Stimulated activated CD4-positive, alpha-beta T cell treated with anti-CD3 and anti-CD28 coated beads, Interleukin-4, amount 100 ng/mL, for 1 hour (primary cell): ENCODE results near the gene CACNA2D2.
A peak's percentile ranks its signal among the peaks of the same experiment; 100 is the strongest.

Experiments used
- DNase-seq: peaks from one replicate; pipeline ENCODE4 v3.0.0-alpha.2; 2020

CACNA2D2 gene

DNA sequence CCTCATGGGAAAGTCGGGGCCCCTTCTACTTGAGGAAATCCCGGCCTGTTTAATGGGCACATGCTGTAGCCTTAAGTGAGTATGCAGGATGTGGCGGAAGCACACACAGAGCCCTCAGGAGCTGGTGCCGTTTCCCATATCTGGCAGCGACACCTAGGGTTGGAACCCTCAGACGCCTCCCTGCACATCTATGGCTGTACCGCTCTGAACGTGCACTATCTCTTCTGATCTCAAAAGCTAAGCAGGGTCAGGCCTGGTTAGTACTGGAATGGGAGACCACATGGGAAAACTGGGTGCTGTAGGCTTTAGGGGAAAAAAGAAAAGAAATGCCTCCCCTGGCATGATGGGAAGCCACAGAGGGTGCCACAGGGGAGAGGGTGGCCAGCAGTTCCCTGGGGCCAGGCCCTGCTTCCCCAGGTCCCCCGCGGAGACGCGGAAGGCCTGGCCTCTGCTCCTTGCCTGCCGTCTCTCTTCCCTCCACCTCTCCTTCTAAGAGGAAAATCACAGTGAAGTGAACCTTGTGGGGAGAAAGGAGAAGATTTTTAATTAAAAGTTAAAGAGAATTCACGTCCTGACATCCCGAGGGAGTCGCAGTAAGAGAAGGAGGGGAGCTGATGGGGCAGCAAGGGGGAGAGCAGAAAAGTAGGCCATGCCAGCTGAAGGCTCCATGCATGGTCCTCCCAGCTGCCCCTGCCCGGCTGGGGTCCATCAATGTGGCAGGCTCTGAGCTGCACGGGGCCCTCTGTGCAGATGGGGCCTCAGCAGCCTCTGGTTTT, 83.7 kb downstream of the CACNA2D2 start:
- no peak for DNase-seq

DNA sequence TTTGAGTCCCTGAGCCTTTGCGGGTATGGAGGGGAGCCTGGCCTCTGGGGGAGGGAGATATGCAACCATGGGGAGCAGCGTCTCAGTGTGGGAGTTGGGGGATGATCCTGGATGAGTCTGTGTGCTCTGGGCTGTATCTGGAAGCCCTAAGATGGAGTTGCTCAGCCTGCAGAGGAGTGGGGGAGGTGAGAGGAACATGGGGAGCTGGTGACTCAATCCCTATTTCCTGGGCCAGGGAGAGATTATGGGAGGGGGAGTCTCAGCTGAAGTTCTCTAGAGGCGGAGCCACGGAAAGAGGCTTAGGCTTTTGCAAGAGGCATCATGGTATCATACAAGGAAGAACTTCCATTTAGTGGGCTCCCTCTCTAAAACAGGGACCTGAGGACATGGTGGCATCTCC, 84.6 kb downstream of the CACNA2D2 start:
- no peak for DNase-seq

DNA sequence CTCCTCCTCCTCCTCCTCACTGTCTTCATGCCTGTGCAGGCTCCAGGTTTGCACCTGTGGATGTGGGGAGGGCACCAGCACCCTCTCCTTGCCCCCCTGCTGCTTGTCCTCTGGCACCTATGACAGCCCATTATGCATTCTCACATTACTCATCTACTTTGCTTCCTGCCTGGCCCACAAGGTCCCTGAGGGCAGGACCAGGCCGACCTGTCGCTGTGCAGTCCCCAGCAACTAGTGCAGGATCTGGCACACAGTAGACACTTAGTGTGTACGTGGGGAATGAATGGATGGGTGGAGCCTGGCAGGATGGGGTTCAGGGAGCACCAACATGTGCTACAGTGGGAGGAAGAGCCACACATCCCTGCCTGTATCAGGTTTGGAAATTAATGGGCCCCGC, 85.8 kb downstream of the CACNA2D2 start:
- DNase-seq: no peak

DNA sequence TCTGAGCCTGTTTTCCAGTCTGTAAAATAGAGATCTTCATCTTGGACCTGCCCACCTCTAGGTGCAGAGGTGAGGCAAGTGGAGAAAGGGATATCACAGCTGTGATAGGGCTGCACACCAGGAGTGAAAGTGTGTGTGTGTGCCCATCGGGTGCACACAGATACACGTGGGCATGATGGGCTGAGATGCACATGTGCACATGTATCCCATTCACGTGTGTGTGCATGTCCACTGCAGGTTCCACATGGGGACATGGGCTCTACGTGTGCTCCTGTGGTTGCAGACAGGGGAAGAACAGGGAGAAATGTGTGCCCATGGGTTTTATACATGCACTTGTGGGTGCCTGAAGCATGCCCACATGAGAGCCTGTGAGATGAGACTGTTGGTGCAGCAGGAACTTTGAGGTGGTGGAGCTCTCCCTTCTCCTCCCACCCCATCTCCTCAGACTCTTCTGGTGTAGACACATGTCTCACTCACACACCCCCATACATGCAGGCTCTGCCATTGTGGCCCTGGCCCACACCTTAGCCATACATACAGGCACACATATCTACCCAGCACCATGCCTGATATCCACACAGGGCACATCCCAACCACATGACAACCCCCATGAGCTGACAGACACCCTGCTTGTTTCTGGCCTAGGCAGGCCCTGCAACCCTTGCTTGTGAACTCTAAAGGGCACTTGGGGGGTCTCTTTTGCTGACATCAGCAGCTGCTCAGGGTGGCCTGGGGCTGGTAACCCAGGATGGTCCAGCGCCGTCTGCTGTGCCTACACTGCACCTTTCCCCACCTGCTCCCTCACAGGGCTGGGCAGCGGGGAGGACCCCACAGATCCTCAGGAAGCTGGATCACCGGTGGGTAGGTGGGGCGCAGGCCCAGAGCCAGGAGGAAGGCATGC, 86.4 kb downstream of the CACNA2D2 start:
- DNase-seq: no peak

DNA sequence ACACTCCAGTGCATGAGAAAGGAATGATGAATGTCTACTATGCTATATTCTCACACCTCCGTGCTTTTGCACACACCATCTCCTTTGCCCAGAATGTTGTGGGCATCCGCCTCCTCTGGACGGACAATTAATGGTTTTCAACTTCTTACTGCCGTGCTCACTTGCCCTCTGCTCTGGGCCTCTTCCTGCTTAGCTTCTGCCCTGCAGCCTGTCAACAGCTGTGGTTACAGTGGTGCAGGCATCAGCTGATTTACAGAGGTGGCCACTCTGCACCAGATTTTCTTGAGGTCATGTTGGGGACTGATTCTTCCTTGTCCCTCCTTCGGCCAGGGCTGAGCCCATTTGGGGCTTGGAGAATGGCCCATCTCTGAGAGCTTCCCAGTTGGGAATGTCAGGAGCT, 87.6 kb downstream of the CACNA2D2 start:
- DNase-seq: no peak

DNA sequence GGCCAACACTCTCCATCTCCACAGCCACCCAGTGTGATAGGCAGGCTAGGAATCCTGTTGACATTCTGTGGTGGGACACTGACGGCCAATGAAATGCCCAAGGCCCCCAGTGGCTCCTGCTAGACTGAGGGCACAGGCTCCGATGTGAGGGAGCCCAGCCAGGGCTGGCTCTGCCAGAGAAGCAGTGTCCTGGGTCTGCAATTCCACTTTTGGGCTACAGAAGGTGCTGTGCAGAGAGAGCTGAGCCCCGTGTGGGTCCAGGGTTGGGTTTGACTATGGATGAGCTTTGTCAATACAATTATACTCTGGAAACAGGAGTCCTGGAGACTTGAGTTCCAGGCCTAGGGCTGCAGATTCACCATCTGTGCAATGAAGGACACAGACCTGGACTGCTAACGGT, 88.4 kb downstream of the CACNA2D2 start:
- no peak for DNase-seq

DNA sequence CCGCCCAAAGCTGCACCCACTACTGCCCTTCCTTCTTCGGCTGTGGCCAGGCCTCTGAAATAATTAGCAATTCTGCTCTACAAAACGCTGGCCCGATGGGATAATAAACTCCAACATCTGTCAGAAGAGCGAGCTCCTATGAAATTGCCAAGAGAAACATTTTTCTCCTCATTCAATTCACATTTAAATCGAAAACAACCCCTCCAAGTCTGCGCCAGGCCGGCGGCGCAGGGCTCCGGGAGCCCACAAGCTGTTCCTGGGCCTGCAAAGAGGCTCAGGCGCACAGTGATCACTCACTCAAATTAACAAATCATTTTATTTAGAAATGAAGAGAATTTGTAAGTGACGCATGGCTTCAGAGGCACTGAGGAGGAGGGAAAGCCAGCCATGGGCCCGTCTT, 88.8 kb downstream of the CACNA2D2 start:
- no peak for DNase-seq

DNA sequence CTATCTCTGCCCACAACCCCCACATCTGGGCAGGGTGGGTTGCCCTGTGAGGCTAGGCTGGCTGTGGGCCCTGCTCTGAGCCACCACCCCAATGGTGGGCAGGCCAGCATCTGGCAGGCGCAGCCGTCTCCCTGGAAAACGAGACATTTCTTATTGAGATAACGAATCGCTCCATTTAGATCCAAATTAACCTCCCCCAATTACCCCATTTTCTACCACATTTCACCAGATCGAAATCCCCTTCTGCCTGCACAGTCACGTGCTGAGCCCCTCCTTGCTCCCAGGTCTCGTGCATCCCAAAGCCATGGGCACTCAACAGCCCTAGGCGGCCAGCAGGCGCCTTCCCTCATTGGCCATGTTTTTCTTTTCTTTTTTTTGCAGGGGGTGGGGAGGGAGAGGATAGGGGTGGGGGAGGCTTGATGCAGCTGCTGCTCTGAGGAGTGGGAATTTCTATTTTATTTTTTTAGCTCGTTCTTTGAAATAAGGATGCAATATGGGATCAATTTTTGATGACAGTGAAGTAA, 91.1 kb downstream of the CACNA2D2 start:
- DNase-seq: no peak

DNA sequence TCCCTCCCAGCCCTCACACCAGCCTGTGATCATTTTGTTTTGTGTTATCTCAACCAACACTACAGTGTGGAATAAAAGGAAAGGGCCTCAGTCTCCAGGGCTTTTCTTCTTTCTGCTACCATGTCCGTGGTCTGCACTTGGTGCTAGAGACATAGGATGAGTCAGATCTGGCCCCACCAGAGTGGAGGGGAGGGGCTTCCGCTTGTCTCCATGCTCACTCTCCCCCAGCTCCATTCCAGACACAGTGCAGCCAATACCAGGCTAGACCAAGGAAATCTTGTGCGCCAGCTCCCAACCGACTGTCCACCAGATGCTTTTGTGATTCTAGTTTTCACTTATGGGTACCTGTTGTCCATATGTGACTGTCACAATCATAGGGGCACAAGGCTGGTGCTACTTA, 92.2 kb downstream of the CACNA2D2 start:
- no peak for DNase-seq

DNA sequence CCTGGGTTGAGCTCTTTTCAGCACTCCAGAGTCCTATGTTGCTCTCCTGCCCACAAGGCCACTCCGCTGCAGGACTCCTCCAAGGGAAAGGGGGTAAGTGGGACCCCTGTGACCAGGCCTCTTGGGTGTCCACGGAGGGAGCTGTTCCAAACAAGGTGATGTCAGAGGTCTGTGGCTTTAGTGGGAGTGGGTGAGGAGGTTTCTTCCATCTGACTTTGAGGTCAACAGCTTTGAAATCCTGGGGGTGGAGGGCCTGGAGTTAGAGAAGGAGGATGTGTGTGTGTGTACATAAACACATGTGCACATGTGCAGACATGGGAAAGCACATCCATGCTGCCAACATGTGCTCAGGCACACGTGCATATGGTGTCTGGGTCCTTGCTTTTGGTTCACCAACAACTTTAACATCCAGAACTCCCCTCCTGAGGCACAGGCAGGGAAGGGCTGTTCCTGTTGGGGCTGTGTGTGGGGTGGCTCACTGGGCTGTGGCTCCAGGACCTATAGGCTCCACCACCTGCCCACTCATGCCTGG, 92.8 kb downstream of the CACNA2D2 start:
- no peak for DNase-seq

DNA sequence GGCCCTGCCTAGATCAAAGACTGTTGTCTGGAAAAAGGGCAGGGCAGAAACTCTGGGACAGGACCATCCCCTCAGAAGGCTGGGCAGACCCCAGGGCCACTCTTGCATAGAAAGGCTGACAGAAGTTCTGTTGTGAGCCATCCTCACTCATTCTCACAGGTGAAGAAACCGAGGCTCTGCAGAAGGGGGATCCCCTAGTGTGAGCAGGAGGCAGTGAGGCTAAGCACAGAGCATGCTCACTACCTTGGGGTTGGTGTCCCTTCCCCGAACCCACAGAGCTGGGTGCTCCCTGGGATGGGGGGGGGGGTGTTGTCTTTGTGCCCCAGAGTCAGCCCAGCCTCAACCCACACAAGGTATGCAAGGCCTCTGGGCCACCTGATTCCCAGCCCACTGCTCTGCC, 93.2 kb downstream of the CACNA2D2 start:
- no peak for DNase-seq

DNA sequence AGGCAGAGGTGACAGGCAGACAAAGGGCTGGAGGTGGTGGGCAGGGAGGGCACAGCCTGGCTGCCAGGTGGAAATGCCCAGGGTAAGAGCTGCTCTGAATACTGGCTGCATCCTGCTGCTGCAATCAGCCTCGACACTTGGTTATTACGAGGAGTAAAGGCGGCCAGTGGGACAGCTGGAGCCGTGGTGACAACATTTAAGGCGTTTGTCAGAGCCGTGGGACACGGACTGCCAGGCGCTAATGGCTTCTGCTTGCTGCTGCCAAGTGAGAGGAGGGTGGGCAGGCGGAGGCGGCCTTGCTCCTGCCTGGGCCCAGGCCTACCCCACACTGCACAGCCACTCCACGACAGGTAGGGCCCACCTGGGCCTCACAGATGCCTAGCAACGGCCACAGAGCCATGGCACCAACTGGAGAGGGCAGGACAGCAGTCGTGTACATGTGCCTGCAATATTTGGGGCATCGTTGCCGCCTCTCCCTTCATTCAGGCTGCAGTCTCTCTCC, 94.9 kb downstream of the CACNA2D2 start:
- no peak for DNase-seq

DNA sequence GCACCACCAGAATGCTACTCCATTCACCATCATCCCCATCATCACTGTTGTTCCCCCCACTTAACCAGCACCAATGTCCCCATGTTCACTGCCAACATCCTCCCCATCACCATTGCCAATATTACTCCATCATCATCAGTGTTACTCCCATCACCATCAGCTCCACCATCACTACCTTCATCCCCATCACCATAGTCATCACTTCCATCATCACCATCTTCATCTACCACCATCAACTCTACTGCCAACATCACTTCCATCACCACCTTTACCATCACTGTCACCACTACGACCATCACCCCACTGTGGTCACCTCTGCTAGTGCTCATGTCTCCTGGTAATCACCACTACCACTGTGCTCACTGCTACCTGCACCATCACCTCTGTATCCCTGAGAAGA, 96.9 kb downstream of the CACNA2D2 start:
- no peak for DNase-seq

DNA sequence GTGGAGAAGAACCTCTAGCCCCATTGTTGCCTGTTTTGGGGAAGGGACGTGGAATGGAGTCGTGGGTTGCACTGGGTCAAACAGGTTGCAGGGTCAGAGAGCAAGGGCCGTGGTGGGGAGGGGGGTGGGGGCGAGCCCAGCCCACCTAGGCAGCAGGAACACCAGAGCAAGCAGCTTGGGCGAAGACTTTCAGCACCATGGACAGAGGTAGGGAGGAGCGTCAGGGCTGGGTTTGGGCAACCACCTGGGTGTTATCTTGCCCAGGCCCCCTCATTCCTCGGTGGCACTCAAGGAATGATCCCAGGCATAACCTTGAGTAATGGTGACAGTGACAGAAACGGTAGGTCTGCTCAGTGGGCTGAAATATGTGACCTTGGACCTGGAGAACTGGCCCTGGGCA, 98.2 kb downstream of the CACNA2D2 start:
- DNase-seq: peak; percentile 7

DNA sequence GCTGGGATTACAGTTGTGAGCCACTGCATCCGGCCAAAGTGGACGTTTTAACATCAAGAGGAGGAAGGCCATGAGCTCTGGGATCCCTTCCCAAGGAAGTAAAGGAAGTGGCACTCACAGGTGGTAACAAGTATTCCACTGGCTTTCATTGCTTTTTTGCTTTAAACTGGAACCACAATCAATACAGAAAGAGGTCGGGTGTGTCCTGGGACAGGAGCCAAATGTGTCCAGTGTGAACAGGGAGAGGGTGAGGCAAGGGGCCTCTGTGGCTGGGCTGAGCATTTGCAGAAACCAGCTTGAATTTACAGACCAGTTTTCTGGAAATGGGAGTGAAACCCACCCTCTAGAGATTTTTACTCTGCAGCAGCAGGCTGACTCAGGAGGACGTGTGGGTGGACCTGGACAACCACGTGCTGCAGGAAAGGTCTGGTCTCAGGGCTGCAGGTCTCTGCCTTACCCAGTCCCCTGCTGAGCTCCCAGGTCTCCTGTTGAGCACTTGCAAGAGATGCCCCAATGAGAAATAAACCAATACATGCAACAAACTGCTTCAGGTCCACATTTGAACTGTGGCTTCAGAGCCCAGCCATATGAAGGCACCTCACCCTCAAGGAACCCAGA, 101.3 kb downstream of the CACNA2D2 start:
- no peak for DNase-seq

DNA sequence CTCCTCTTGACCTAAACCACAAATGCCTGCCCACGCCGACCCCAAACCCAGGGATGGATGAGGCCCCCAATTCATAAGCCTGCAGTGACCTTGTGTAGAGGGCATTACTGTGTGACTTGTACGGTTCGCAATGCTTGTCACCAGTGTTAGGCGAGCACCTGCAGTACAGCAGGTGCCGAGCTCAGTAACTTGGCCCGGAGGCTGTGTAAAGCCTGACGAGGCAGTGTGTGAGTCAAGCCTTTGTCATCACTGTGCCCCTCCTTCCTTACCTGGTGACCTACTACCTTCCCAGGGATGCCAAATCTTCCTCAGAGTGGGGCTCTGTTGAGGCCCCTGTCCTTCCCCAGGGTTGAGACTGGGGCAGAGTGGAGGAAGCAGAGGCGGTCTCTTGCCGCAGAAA, 106.9 kb downstream of the CACNA2D2 start:
- no peak for DNase-seq

DNA sequence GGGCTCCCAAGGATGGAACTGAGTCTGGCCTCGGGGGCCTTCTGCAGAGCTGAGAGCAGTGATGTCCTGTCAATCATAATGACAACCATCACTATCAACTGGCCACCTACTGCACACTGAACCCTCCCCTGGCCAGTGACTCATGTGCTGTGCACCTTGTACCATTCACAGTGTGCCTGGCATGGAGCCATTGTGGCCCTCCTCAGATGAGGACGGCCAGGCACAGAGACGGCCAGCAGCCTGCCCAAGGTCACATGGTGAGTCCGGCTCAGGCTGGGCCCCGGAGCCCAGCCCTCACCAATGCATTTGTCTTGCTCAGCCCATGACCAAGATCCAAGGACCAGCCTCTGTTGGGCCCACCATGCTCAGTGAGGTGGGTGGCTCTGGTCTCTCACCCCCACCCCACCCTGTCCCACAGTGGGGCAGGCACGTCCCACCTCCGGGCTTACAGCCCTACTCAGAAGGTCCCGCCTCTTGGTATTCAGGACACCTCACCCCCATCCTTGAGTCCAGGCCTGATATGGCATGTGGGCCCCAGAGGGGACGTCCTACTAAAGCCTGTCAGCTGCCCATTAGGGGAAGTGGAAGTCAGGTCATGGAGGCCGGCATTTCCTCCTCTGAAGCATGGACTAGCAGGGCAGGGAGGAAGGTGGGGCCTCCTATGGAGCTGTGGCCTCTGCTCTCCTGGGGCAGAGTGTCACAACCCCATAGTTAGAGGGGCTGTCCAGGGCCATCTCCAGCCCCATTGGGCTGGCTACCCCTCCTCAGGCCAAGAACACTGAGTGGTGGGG, 108.2 kb downstream of the CACNA2D2 start:
- no peak for DNase-seq

DNA sequence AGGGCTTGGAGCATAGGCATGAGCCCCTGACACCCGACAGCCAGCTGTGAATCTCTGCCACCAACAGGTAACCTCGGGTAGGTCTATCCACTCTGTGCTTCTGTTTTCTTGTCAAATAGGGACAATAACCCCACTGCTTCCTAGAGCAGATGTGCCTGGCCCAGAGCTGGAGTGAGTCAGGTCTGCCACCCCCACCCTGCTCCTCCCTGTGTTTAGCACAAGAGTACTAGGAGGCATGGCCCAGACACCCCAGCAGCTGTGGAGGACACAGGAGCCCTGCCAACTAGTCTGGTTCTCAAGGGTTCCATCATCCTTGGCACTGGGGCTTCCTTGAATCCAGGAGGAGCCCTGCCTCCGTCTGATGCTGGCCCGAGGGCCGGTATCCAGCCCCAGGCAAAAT, 110.4 kb downstream of the CACNA2D2 start:
- DNase-seq: no peak

DNA sequence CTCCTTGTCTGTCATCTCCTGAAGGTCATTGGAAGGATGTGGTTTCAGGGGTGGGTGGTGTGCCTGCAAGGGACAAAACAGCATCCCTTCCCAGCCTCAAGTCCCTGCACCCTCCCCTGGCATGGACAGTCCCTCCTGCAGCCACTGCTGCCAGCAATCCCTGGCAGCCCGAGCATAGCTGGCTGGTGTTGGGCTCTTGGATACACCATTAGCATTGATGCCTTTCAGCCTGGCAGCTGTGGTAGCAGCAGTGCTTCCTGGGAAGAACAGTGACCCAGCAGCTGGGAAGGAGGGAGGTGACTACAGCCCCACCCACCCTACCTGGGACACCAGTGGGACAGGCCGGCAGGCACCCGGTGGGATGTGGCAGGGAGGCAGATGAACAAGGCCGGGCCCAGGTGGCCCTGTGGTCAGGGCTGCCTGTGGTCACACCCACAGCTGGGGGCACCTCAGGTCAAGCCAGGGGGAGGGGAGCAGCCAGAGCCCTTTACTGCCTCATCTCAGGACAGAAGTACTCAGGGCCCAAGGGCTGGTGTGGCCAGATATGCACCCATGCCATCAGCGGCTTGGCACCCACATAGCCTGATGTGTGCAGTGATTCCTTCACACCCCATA, 111.2 kb downstream of the CACNA2D2 start:
- no peak for DNase-seq

DNA sequence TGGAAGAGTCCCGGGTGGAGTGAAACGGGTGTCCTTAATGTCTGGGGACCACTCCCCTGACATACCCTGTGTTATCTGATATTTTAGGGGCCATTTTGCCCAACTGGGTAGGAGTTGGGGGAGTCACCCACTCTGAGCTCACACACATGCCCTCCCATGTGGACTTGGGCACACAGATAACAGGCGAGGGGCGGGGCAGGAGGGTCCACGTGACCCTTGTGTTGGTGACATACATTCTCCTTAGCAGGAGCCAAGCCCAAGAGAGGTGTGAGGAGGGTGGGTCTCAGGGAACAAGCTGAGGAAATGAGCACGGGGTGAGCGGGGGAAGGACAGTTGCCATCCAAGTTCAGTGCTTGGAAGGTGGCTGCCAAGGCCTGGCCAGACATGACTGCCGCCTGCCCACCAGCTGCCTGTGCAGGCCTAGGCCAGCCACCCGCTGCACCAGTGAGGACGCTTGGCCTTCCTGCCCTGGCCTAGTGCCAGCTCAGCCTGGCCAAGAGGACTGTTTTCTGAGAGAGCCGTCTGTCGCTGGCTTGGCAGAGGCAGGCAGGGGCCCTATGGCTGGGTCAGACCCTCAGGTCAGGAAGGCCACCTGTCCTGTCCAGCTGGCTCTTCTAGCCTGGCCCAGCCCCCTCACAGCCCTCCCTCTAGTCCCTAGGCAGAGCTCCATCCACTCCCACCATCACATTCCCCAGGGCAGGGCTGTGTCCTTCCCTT, 112.8 kb downstream of the CACNA2D2 start:
- no peak for DNase-seq

DNA sequence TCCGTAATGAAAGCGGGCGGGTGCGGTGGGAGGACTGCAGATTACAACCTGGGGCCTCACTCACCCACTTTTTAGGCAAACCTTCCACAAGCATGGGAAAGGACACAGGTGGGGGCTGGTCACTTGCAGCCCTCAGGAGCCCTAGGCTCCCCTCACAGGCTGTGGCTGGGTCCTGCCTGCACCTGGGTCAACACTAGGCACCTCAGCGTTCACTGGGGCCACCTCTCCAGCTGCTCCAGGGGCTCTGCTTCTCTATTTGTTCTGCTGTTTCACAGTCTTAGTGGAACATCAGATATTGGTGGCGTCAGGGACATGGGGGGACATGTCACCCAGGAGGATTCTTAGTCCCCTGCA, 114.0 kb downstream of the CACNA2D2 start:
- no peak for DNase-seq
